Measurements from ENCODE around the gene OR5P2.
"Not testable (repeated sequence)": the region's sequence is repeated elsewhere in the genome, so short reads cannot be mapped to it uniquely, and the experiment has no call there.

The OR5P2 gene, protein sequence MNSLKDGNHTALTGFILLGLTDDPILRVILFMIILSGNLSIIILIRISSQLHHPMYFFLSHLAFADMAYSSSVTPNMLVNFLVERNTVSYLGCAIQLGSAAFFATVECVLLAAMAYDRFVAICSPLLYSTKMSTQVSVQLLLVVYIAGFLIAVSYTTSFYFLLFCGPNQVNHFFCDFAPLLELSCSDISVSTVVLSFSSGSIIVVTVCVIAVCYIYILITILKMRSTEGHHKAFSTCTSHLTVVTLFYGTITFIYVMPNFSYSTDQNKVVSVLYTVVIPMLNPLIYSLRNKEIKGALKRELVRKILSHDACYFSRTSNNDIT

DNA sequence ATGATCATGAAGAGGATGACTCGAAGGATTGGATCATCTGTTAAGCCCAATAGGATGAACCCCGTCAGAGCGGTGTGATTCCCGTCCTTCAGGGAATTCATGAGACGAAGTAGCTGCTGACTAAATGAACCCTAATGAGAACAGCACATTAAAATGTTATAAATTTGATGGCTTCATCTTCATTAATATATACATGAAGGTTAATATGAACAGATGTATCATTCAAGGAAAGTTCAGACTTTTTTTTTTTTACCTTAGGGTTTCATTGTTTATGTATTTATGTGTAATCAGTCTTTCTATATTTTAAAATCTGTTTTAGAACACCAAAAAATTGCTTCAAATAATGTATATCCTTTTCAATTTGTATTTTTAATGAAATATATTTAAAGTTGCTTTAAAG, at the start of gene OR5P2:
Gene OR5P2, minus strand, starts transcription at position 101 of the 400 bp plus-strand sequence. Its CDS starts 0 bp downstream, at position 101.
- DNase-seq (ENCODE audit: low spot score) = no peak

DNA sequence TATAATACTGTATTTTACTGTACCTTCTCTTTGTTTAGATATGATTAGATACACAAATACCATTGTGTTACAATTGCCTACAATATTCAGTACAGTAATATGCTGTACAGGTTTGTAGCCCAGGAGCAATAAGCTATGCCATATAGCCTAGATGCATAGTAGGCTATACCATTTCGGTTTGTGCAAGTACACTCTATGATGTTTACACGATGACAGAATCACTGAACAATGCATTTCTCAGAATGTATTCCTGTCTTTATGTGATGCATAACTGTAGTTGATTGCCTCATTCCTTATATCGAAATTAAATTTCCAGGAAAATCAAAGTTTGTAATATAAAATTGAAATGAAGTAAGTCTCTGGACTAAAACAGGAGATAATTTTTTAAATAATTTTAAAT, 49.3 kb upstream of the OR5P2 start:
- no peak for DNase-seq (ENCODE audit: low spot score)

DNA sequence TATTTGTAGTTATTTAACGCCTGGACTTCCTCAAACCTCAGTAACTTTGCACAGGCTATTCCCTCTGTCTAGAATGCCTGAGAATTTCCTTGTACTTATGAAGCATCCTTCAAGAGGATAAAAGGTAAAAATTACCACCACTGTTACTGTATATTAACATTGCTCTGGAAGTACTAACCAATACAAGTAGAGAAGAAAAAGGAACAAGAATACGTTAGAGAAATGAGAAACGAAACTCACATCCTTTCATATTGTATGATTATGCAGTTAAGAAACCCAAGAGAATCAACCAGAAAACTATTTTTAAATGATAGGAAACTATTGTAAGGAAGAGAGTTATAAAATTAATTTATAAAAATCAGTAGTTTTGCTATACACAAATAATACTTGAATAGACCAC, 48.2 kb upstream of the OR5P2 start:
- no peak for DNase-seq (ENCODE audit: low spot score)

DNA sequence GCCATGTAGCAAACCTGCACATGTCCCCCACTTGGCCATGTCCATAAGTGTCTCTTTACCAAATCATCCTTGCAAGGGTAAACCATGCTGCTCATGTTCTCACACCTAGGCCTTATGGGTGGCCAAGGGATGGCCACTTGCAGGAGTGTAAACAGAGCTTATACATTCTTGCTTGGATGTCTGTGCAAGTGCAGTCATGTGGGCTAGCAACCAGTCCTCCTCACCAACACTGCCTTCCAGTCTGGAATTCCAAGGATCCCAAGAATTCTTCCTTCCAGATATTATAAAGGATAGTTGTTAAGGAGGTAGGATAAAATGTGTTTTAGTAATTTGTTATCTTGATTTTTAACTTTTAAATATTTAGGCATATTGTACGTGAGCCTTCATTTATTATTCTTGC, 47.8 kb upstream of the OR5P2 start:
- no peak for DNase-seq (ENCODE audit: low spot score)

DNA sequence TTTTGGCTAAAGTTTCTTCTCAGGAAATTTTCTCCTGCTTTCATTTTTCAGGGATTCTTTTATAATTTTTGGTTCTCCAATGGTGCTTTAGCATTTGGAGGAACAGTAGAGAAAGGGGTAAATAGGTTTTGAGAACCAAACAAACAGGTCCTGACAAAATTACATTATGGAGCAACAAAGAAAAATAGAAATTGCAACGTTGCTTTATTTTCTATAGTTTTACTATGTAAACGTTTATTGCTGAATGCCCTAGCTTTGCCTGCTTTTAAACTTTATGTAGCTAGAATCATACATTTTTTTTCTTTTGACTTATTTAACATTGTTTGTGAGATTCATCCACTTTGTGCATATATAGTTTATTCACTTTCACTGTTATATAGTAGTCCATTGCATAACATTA, 43.8 kb upstream of the OR5P2 start:
- DNase-seq (ENCODE audit: low spot score) = no peak

DNA sequence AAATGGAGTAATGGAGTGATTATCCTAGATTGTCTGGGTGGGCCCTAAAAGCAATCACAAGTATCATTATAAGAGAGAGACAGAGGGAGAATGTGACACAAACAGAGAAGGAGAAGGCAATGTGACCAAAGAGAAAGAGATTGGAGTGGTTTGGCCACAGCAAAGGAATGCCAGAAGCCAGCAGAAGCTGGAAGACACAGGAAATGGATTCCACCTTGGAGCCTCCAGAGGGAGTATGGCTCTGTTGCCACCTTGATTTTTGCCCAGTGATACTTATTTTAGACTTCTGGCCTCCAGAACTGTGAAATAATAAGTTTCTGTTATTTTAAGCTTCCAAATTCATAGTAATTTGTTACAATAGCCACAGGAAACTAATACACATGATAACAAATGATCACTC, 36.8 kb upstream of the OR5P2 start:
- DNase-seq (ENCODE audit: low spot score) = no peak

DNA sequence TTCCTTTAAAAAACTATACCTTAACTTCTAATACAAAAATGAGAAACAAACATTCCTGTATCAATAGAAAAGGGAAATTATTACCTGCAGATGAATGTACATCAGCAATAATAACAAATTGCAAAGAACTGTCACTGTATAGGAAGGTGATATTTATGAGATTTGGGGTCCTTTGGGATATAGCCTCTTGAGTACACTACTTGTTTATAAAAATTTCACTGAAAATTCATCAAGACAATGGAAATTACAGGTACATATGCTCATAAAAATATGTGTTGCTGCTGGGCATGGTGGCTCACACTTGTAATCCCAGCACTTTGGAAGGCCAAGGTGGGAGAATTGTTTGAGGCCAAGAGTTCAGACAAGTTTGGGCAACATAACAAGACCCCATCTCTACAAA, 34.0 kb upstream of the OR5P2 start, which contains the start of gene OR5P3:
Gene OR5P3, minus strand, starts transcription at position 101 of the 400 bp plus-strand sequence.
- no peak for DNase-seq (ENCODE audit: low spot score)

DNA sequence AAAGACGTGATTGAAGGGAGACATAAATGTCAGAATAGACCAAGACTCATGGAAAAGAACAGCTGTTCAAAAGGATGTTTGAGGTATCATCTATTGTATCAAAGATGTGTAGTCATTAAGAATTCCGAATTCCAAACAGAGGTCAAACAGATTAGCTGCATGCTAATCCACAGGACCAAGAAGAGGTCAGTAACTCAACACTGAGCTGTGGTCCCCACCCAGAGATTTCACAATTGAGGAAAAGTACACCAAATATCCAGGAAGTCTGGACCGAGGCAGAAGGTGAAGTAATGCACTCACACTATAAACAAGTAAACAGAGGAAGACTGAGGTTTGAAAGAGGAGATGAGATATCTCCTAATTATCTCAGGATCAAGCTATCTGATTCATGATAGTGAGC, 29.6 kb upstream of the OR5P2 start:
- no peak for DNase-seq (ENCODE audit: low spot score)

DNA sequence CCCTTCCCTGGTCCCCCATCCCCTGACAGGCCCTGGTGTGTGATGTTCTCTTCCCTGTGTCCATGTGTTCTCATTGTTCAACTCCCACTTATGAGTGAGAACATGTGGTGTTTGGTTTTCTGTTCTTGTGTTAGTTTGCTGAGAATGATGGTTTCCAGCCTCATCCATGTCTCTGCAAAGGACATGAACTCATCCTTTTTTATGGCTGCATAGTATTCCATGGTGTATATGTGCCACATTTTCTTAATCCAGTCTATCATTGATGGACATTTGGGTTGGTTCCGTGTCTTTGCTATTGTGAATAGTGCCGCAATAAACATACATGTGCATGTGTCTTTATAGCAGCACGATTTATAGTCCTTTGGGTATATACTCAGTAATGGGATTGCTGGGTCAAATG, 23.7 kb upstream of the OR5P2 start:
- DNase-seq (ENCODE audit: low spot score) = not testable (repeated sequence)

DNA sequence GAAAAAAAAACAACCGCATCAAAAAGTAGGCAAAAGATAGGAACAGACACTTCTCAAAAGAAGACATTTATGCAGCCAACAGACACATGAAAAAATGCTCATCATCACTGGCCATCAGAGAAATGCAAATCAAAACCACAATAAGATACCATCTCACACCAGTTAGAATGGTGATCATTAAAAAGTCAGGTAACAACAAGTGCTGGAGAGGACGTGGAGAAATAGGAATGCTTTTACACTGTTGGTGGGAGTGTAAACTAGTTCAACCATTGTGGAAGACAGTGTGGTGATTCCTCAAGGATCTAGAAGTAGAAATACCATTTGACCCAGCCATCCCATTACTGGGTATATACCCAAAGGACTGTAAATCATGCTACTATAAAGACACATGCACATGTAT, 18.2 kb upstream of the OR5P2 start:
- DNase-seq (ENCODE audit: low spot score) = not testable (repeated sequence)

DNA sequence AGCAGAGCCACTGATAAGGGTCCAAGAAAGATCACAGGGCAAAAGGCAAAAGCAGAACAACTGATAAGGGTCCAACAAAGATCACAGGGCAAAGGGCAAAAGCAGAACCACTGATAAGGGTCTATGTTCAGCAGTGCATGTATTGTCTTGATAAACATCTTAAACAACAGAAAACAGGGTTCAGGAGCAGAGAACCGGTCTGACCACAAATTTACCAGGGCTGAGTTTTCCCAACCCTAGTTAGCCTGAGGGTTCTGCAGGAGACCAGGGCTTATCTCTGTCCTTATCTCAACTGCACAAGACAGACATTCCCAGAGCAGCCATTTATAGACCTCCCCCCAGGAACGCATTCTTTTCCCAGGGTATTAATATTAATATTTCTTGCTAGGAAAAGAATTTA, 13.6 kb upstream of the OR5P2 start:
- DNase-seq (ENCODE audit: low spot score) = not testable (repeated sequence)

DNA sequence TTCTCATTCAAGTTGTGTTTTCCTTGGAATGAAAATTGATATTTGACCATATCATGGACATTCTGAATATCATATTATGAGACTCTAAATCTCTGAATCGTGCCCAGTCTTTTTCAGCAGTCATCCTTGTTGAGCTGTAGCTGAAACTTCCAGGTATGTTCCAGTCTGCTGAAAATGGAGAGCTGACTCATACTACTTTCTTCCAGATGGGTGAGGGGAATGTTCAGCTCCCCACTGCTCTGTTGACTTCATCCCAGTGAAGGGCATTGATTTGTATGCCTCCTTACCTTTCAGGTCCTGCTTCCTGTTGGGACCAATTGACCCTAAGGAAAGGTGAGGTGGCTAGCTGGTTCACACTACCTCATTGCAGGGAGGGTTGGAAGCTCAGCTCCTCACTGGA, 3.5 kb downstream of the OR5P2 start:
- DNase-seq (ENCODE audit: low spot score) = no peak

DNA sequence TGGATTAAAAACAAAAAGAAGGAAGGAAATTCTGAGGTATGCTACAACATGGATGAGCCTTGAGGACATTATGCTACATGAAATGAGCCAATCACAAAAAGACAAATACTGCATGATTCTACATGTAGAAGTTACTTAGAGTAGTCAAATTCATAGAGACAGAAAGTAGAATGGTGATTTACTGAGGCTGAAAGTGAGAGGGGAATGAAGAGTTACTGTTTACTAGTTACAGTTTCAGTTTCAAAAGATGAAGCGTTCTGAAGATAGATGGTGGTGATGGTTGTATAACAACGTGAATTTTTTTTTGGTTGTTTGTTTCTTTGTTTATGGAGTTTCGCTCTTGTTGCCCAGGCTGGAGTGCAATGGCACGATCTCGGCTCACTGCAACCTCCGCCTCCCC, 9.5 kb downstream of the OR5P2 start:
- no peak for DNase-seq (ENCODE audit: low spot score)

DNA sequence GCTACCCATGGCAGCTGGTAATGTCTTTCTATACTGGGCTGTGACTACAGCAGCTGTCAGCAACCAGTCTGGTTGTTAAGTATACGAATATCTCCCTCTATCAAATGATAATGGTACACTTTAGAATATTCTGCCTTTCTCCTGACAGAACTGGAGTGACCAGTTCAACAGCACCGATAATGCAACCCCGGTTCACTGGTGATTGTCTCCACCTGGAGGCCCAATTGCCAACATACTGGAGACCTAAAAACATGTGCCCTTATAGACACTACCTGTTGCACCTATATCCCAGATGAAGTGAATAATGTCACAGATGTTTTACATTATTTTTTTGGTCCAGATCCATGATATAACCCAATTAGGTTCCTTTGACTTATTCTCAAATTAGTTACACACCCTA, 21.1 kb downstream of the OR5P2 start:
- no peak for DNase-seq (ENCODE audit: low spot score)

DNA sequence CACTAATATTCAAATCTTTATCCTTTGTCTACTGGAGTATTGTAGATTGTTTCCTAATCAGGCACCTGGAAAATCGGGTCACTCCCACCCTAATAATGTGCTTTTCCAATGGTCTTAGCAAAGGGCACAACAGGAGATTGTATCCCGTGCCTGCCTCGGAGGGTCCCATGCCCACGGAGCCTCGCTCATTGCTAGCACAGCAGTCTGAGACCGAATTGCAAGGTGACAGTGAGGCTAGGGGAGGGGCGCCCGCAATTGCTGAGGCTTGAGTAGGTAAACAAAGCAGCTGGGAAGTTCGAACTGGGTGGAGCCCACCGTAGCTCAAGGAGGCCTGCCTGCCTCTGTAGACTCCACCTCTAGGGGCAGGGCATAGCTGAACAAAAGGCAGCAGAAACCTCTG, 32.4 kb downstream of the OR5P2 start:
- DNase-seq (ENCODE audit: low spot score) = not testable (repeated sequence)

DNA sequence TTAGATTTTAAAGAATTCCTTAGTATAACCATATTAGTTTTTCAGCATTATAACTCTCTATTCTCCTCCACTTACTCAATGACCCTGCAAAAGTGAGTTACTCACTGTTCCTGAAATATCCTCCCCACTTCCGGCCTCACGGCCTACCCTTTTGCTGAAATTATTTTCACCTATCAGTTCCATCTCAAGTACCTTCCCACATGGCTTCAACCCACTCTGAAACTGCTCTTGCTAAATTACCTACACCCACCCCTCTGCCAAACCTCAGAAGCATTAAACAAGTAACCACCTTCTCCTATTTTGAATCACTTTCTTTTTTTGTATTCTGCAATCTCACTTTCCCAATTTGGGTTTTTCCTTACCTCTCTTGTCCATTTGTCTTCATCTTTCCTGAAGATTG, 37.7 kb downstream of the OR5P2 start:
- no peak for DNase-seq (ENCODE audit: low spot score)

DNA sequence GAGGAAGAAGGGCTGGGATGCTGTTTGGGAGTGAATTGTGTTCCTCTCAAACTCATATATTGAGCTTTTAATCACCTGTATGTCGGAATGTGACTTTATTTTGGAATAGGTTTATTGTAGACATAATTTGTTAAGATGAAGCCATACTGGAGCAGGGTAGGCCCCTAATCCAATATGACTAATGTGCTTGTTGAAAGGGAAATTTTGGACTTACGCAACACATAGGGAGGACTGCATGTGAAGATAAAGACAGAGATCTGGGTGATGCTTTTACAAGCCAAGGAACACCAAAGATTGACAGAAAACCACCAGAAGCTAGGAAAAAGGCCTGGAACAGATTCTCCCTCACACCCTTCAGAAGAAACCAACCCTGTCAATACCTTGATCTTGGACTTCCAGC, 47.3 kb downstream of the OR5P2 start:
- no peak for DNase-seq (ENCODE audit: low spot score)
